Limb (tissue), 2 donors: ENCODE data around the gene APOBEC3C.
"Not testable (repeated sequence)": the region's sequence is repeated elsewhere in the genome, so short reads cannot be mapped to it uniquely, and the experiment has no call there.

Source experiments
- DNase-seq, 2 donors: peaks; one replicate each; pipeline ENCODE4 v3.0.0-alpha.2; 2016; ENCODE audit errors: extremely low spot score in 2 of 2

Gene APOBEC3C

DNA sequence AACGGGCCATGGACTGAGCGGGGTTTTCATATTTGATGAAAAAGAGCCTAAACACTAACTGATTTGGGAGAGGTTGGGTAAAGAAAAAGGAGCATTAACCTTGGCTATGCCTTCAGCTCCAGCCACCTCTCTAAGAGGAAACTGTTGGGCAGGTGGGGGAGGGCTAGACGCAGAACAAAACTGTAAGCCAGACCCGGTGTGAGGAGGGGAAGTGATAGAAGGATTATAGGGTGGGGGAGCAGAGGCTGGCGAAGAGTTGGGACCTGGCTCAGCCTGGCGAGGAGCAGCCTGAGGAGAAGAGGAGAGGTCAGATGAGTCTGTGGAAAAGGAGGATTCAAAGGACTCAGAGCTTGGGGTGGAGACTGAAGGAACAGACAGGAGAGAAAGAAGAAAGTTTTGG is 47.2 kb downstream of the APOBEC3C start:
- DNase-seq: not testable (repeated sequence)

GRCh38 chr22:39061951-39062350 is 47.9 kb downstream of the APOBEC3C start:
- DNase-seq: not testable (repeated sequence)

- not testable (repeated sequence) for DNase-seq
Measured at GRCh38 chr22:39063904-39064303, 49.8 kb downstream of the APOBEC3C start.

DNA sequence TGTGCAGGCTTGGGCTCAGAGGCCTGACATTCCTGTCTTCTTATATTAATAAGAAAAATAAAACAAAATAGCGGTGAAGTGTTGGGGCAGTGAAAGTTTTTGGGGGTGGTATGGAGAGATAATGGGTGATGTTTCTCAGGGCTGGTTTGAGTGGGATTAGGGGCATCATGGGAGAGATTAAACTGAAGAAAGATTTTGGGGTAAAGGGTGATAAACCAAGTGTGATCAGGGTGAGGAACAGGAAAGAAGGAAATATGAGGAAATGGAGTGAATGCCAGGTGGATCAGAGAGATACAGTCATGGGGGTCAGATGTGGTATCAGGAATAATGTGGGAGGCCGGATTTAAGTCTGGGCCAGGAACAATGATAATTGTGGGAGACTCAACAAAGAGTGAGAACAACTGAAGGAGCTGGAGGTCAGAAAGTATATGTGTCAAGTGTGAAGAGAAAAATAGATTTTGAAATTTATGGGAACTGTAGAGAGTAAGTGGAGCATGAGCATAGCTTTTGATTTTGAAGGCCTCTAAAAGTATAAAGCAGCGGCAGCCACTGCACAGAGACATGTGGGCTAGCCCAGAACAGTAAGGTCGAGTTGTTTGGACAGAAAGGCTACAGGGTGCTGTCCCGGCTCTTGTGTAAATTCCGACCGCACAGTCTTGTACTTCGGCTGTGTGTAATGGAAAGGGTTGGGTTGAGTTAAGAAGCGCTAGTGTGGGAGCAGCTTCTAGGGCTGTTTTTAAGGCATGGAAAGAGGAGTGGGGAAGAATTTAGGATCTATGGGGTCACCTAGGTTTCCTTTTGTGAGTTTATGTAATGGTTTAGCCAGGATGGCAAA is 52.6 kb downstream of the APOBEC3C start:
- DNase-seq: not testable (repeated sequence)

DNA sequence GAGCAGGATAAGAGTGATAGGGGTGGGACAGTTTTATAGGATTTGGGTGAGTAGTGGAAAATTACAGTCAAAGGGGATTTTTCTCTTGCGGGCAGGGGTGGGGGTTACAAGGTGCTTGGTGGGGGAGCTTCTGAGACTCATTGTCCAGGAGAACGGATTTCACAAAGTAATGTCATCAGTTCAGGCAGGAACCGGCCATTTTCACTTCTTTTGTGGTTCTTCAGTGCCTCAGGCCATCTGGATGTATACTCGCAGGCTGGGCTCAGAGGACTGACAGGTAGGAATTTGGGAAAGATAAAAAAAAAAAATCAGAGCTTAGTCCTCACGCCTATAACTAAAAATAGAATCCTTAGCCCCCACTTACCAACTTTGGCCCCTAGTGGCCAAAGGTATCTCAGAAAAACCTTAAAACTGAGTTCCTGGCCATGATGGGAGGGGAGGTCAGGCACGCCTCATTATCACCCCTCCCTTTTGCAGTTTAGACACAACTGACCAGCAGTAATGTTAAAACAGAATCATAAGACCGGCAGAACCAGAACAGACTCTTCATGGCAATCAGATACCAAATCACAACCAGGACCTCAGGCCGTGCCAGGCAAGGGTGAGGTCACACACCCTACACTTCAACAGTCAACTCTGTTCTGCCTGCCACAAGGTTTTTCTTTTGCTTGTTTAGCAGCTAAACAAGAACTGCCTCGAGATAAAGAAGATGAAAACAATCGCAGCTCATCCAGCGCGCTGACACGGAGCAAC is 54.2 kb downstream of the APOBEC3C start:
- DNase-seq: no peak
